GM21367 (cell line): ENCODE results near the gene ZXDA.
"Not testable (repeated sequence)": the region's sequence is repeated elsewhere in the genome, so short reads cannot be mapped to it uniquely, and the experiment has no call there.

ENCODE experiments used
- ATAC-seq: cut with Tn5 transposase; IDR thresholded peaks from one replicate; pipeline ENCODE4 v1.9.1; 2021; ENCODE audit not compliant: unreplicated experiment

Gene ZXDA, protein sequence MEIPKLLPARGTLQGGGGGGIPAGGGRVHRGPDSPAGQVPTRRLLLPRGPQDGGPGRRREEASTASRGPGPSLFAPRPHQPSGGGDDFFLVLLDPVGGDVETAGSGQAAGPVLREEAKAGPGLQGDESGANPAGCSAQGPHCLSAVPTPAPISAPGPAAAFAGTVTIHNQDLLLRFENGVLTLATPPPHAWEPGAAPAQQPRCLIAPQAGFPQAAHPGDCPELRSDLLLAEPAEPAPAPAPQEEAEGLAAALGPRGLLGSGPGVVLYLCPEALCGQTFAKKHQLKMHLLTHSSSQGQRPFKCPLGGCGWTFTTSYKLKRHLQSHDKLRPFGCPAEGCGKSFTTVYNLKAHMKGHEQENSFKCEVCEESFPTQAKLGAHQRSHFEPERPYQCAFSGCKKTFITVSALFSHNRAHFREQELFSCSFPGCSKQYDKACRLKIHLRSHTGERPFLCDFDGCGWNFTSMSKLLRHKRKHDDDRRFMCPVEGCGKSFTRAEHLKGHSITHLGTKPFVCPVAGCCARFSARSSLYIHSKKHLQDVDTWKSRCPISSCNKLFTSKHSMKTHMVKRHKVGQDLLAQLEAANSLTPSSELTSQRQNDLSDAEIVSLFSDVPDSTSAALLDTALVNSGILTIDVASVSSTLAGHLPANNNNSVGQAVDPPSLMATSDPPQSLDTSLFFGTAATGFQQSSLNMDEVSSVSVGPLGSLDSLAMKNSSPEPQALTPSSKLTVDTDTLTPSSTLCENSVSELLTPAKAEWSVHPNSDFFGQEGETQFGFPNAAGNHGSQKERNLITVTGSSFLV

DNA sequence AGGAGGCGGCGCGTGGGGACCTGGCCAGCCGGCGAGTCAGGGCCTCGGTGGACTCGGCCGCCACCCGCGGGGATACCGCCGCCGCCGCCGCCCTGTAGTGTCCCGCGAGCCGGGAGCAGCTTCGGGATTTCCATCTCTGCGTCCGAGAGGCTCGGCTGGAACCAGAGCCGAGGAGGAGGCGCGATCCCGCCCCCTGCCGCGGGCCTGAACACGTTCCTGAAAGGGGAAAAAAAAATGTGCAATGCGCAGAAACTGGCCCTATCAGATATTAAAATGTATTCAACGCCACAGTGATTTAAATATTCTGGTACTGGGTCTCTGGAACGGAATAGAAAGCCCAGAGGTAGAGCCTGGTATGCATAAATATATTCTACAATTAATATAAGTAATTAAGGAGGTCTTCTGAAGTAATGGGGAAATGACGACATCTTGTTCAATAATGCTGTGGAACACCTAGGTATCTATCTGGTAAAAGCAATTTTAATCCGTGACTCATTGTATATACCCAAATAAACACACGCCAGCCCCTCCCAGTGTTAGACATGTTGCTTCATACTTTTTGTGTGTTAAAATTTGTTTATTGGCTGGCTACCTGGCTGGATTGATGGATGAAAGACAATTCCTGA is at the start of gene ZXDA:
ZXDA (minus strand) TSS at position 172 of the 626 bp plus-strand sequence; CDS start at position 134, 38 bp downstream.
- peak; percentile 71 for ATAC-seq

DNA sequence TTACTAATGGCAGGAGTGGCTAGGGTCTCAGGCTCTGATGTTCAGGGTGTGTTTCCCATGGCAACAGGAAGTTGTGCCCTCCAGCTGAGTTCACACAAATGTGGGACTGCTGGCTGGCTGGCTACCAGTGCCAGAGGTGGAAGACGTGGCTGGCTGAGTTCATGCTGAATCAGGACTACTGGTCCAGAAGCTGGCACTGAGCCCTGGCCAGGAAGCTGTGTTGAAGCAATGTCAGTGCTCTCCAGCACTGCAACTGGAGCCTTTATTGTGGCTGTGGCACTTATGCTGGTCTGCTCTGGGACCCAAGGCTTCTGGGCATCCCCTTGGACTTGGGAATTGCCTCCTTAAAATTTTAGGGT is 42.0 kb upstream of the ZXDA start:
- ATAC-seq: no peak

DNA sequence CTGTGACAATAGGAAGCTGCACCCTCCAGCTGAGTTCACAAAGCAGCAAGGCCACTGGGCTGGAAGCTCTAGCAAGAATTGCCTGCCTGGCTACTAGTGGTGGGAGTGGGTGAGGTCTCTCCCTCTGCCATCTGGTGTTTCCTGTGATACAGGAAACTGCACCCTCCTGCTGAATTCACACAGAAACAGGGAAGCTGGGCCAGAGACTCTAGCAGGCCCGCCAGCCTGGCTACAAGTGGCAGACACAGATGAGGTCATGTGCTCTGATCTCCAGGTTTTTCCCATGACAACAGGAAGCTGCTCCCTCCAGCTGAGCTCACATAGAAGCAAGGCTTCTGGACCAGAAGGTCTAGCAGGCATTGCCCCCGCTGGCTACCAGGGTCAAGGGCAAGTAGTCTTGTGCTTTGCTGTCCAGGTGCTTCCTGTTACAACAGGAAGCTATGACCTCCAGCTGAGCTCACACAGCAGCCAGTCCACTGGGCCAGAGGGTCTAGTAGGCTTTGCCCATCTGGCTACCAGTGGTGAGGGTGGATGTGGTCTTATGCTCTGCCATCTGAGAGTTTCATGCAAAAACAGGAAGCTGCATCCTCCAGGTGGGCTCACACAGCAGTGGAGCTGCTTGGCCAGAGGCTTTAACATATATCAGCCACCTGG is 41.5 kb upstream of the ZXDA start:
- ATAC-seq: no peak

DNA sequence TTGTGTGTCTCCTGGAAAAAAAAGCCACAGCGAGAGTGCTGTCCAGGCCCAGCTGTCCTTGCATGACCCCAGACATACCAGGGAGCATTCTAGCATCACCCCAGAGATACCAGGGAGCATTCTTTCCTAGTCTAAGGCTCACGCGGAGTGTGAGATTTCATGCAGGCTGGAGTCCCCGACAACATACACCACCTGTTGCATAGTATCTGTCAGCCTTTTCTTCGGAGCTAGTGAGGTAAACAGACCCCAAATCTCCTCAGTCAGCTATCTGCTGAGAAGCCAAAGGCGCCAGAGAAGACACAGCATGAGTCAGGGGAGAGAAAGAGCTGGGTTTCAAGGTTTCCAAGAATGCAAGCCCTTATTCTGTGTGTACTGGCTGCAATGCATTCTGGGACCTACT is 23.1 kb upstream of the ZXDA start:
- no peak for ATAC-seq

DNA sequence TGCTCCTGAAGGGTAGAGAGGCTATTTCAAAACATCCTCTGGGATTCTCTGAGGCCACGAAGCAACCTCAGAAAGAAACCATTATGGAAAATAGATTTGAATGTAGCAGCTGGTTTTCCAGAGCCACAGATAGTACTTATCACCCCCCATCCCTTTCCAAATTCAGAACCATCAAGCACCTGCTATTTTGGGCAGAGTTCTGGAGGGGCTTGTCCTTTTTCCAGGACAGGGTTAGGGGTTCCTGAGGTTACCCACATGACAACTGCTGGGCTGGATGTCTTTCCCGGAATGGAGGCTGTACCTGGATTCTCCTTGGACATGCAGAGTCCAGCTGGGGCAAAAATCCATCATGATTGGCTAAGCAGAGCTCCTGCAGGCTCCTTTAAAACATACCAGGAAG is 22.0 kb upstream of the ZXDA start:
- no peak for ATAC-seq

DNA sequence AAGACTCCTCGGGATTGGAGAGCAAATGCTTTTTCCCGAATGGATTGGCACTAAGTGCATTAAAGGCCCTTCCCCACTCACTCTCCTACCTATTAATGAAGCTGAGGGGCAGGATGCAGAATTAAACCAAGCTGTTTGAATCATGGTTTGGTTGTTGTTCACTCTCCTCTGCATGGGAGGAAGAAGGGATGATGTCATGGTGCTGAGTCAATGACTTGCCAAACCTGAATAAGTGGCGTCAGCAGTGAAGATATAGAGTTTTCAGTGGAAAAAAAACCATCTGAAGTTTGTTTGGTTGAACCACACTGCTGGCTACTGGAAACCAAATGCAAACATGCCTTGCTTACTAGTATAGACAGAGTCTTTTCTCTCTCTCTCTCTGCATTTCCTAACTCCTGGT is 19.8 kb upstream of the ZXDA start:
- no peak for ATAC-seq

DNA sequence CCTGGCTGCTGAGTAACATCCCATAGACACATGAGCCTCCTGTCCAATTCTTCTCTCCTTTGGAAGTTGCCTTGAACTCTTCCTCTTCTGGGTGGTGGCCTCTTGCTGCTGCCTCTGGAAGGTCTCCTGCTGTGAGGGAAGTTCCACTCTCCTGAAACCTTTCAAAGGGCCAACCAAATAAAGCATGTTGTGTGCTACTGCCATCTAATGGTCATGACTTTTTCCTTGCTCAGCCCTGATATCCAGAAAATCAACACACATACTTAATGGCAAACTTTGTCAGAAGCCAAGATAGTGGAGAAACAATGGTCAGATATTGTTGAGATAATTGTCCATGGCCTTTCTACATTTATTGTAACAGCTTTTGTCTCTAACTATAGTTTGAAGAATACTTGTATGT is 19.1 kb upstream of the ZXDA start:
- ATAC-seq: no peak

DNA sequence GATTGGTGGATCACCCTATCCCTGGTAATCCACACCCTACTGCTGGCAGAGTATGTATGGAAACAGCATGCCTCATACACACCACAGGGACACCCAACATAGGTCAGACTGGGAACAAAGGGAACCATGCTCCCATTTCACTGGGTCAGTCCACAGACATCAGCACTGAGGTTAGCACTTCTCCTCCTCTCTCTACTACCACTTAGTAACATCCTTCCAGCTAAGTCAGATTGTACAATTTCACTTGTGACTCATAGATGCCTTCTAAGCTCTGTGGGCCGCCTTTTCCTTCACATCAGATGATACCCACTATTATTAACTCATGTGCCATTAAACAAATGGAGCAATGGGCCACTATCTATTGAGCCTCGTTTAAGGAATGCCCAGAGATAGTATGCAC is 15.5 kb upstream of the ZXDA start:
- ATAC-seq: no peak

DNA sequence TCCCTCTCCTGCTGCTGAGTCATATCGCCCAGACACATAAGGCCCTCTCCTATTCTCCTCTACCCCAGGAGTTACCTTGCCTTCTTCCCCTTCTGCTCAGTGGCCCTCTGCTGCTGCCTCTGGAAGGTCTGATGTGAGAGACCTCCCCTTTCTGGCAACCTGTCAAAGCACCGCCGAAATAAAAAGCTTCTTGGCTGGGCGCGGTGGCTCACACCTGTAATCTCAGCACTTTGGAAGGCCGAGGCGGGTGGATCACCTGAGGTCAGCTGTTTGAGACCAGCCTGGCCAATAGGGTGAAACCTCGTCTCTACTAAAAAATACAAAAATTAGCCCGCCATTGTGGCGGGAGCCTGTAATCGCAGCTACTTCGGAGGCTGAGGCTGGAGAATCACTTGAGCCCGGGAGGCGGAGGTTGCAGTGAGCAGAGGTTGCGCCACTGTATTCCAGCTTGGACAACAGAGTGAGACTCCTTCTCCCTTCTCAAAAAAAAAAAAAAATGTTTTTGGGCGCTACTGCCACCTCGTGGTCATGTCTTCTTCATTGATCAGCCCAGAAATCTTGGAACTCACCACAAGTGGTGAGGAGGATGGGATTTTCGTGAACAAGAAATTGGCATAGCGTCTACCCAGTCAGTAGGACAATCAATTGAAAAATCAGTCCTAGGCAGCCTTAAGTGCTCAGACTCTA is 8.6 kb upstream of the ZXDA start:
- ATAC-seq: no peak

DNA sequence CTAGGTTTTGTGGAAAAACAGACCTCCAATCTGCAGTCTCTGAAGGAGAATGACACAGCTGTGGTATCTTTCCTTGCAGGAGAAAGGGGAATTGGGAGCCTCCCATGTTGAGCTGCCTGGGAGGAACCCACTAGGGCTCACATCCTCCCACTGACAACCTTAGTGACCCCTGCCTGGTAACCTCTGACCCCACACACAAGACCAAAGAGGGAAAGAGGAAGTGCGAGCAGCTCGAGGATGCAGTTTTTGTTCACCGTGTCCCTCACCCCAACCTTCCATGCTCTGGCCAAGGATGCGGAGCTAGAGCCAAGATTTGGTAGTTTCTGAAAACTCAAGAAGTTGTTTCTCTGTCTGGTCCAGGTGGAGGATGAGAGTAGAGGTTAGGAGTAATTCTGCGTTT is 5.4 kb upstream of the ZXDA start:
- no peak for ATAC-seq

DNA sequence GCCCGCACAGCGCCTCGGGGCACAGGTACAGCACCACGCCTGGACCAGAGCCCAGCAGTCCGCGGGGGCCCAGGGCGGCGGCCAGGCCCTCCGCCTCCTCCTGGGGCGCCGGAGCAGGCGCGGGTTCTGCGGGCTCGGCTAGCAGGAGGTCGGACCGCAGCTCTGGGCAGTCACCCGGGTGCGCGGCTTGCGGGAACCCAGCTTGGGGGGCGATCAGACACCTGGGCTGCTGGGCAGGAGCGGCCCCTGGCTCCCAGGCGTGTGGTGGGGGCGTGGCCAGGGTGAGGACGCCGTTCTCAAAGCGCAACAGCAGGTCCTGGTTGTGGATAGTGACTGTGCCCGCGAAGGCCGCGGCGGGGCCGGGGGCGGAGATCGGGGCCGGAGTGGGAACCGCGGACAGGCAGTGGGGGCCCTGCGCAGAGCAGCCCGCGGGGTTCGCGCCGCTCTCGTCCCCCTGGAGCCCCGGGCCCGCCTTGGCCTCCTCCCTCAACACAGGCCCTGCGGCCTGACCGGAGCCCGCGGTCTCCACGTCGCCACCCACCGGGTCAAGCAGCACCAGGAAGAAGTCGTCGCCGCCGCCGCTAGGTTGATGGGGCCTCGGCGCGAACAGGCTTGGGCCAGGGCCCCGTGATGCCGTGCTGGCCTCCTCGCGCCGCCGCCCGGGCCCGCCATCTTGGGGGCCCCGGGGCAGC is 517 bp downstream of the ZXDA start:
- ATAC-seq: peak; percentile 76

DNA sequence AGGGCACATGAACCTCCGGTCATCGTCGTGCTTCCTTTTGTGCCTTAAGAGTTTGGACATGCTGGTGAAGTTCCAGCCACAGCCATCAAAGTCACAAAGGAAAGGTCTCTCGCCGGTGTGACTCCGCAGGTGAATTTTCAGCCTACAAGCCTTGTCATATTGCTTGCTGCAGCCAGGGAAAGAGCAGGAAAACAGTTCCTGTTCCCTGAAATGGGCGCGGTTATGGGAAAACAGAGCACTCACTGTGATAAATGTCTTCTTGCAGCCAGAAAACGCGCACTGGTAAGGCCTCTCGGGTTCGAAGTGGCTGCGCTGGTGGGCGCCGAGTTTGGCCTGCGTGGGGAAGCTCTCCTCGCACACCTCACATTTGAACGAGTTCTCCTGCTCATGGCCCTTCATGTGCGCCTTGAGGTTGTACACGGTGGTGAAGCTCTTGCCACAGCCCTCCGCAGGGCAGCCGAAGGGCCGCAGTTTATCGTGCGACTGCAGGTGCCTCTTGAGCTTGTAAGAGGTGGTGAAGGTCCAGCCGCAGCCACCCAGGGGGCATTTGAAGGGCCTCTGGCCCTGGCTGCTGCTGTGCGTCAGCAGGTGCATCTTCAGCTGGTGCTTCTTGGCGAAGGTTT is 1.2 kb downstream of the ZXDA start:
- not testable (repeated sequence) for ATAC-seq

DNA sequence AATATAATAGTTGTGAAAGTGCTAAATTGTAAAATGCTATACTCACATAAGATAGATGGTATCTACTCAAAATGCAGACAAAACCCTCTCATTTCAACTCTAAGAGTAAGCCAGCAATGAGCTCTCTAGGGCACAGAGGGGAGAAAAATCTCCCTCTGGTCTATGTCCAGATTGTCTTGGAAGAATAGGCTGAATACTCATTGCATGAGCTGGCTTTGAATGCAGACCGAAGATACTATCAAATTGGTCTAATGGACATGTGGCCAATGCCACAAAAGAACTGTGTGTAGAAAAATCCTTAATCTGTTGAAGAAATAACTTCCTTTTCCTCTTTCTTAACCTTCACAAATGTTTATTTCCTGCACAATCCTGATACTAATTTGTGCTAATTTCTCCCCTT is 3.5 kb downstream of the ZXDA start:
- ATAC-seq: no peak

DNA sequence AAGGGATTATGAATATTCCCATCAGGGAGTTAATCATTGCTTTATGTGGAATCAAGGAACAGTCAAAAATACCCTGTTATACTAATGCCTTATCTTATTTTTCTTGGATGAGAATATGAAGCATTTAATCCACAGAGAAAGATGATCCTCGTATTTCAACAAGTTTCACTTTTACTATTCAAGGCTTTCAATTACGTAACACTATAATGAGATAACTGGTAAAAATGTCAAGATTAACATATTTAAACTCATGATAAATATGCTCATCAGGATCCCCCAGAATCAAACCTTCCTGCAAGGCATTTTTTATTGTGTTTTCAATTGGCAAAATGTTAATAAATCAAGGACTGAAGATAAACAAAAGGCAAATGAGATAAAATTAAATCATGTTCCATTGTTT is 5.1 kb downstream of the ZXDA start:
- no peak for ATAC-seq

DNA sequence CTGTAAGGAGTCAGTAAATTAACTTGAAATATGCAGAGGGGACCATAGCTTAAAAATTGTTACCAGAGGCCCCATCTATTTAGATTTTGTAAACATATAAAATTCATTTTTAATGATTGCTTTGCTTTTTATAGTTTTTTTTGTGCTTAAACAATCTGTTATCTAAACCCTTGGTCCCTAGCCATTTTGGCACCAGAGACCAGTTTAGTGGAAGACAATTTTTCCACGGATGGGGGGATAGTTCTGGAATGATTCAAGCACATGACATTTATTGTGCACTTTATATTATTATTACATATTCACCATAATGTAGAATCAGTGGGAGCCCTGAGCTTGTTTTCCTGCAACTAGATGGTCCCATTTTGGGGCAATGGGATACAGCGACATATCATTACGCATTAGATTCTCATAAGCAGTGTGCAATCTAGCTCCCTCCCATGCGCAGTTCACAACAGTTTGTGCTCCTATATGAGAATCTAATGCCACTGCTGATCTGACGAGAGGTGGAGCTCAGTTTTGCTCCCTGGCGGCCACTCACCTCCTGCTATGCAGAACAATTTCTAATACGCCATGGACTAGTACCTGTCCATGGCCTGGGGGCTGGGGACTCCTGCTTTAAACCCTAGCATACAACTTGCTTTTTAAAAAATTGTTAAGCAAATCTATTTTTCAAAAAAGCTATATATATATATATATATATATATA is 5.9 kb downstream of the ZXDA start:
- ATAC-seq: no peak

DNA sequence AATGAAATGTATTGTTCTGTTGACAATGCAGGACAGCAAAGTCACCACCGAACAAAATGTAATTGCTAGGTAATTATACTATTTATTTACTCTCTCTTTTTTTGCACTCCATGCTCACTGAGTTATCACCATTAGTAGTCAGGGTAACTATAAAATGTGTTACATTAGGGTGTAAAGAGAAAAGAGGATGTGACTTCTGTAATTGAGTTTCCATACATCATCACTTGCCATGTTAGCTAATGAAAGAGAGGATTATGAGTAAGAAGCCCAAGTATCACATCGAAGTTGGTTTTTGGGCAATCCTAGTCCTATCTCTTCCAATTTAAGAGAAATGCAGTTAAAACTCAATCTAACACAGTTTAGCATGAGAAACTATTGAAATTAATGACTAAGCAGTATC is 7.6 kb downstream of the ZXDA start:
- ATAC-seq: no peak

DNA sequence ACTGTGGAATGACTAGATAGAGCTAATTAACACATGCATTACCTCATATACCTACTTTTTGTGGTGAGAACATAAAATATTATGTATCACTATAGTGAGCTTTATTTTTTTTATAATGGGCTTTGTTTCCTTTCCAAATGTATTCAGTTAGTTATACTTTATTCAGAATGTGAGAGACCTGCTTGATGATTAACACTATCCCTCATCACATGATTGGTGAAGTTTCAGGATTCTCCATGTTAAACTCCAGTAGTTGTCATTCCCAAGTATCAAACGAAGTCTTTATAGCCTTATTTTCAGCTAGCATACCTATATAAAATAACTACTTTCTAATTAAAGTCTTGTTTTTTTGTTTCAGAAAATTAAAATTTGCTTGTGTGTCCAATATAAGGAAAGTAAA is 8.8 kb downstream of the ZXDA start:
- no peak for ATAC-seq

DNA sequence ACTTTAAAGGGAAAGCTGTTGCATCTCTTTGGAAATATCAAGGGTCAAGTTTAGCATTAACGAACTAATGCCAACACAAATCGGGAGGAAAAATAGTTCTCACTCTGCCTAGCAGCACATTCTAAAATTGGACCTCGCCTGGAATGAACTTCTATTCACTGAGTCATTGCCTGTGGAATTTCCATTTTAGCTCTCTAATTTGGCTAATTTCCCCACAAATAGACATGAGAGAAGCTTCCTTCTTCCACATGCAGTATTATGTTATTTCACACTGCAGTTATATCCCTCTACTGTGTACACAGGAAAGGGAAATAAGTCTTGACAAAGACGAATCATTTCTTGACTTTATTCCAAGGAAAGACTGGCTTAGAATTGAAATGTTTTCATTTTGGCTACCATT is 9.3 kb downstream of the ZXDA start:
- ATAC-seq: no peak

DNA sequence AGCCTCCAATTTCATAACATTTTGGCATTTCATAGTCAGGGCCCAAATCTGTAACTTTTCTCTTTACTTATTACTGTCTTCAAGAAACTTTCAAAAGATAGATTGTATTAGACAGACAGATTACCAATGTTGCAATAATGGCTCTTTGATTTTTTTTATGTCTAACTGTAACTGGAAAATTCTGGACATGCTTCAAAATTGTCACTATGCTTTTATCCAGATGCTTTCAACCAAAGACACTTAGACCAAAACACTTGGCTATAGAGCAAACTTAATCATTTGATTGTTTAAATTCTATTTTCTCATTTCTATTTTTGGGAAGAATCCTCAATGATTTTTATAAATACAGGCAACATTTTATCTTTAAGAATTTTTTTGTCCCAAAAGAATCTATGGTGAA is 10.4 kb downstream of the ZXDA start:
- ATAC-seq: no peak
